ENCODE results near the gene MYO1F. TPM values are rescaled to one million over a fixed set of nuclear protein-coding genes. Genes with fewer than 3 reads are reported as not detected.
A peak's percentile ranks its signal among the peaks of the same experiment; 100 is the strongest.

Gene MYO1F
- total and polyA plus RNA-seq, 2 of the 13 experiments (the other 11 are each of a cell fraction or from before 2014, with no cell fraction given) = 0.09 to 0.13 TPM

DNA sequence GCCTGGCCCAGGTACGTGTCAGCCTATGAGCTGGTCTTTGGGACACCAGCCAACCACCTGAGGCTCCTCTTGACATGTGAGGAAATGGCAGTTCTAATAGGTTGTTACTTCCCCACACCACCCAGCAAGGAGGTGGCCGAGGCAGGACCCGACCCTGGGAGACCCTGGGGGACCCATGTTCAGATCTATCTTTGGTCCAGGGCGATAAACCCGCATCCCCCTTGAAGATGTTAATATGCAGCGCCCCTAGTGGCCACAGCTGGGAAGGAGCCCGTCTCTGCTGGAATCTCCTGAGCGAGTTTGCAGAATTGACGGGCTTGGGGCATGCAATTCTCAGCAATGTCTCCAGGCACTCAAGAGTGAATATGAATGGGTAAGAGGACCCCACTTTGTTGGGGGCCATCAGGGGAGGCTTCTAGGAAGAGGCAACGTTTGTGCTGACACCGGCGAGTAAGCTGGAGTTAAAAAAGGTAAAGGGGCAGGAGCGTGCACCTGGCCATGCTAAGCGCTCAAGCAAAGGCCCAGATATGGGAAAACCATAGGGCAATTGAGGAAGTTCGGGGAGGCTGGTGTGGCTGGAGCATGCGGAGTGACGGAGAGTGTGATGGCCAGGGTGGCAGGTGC is 1.5 kb upstream of the MYO1F start:
- Histone ChIP-seq H4K20me1 (ENCODE audit: insufficient read depth, low read length) (no peaks in the 10 kb centered on the region), H3K4me2 (ENCODE audit: low read depth, low read length) (no peak overlapping the region), H3K27me3 (ENCODE audit: control insufficient read depth in 1 of 2, insufficient read depth in 2 of 2, low read length in 2 of 2) (peaks cover 0 to 16% of the 10 kb centered on the region in 2 experiments; a peak in 3 of 5 replicates), H3K4me3 (replicated peaks in 1 of 3; ENCODE audit: insufficient read depth in 1 of 3, low read depth in 2 of 3, low read length in 3 of 3) (no peak overlapping the region), H3K9me3 (ENCODE audit: low read length) (no peaks in the 10 kb centered on the region), H3K27ac (ENCODE audit: extremely low read length, insufficient read depth, low read length) (no peak overlapping the region), H2AFZ (ENCODE audit: low read length) (no peak overlapping the region), H3K9ac (ENCODE audit: insufficient read depth, low read depth, low read length) (no peak overlapping the region), H3K36me3 (replicated peaks in 1 of 2; ENCODE audit: control insufficient read depth in 1 of 2, insufficient read depth in 2 of 2, low read length in 2 of 2) (no peaks in the 10 kb centered on the region), H3K79me2 (ENCODE audit: insufficient read depth, low read length) (no peaks in the 10 kb centered on the region), H3K4me1 (ENCODE audit: insufficient read depth, low read length) (peaks cover 40% of the 10 kb centered on the region)
- FAIRE-seq = peak; percentile 70
- WGBS (ENCODE audit: low lambda C conversion rate) = 18% methylated on average over 13 of the region's 17 CpGs
- DNase-seq (ENCODE audit: low spot score) = peak; percentile 35
- intact Hi-C loops (cut with micrococcal nuclease; ENCODE audit: unreplicated experiment) (loop anchor here (10.0 kb wide), 1 partner anchor 54 kb away; no protein-coding TSS in a partner anchor), in situ Hi-C loops (cut with HindIII; ENCODE audit: extremely low pct_ligation_motif_present, low pct_unique_long_range_greater_than_20kb) (no loop called here)
- ChIA-PET POLR2A (no interaction called here), CTCF (ENCODE audit: low intra/inter-chr PET ratio, low total read pairs) (interaction anchor here (1.3 kb wide), 1 partner anchor 63 kb away, joined by 4 read pairs; no protein-coding TSS in a partner anchor)
- ATAC-seq = peak; percentile 55
- no TSS peak for BruUV-seq (replicated peaks)
- TF ChIP-seq GPN1 (CRISPR knock-in tag; IDR thresholded peaks at IDR 0.05; ENCODE audit: borderline replicate concordance) (no peak), PAXIP1 (CRISPR knock-in tag; conservative IDR thresholded peaks at IDR 0.05) (no peak), STAG1 (CRISPR knock-in tag; IDR thresholded peaks at IDR 0.05) (peak; percentile 62), RAD21 (CRISPR knock-in tag; IDR thresholded peaks at IDR 0.05) (no peak), AGO2 (optimal IDR thresholded peaks at IDR 0.05; ENCODE audit: low read depth, low read length) (no peak), FOXK2 (IDR thresholded peaks at IDR 0.05) (no peak), ETV5 (CRISPR knock-in tag; IDR thresholded peaks at IDR 0.05; ENCODE audit: borderline replicate concordance) (0 out of 2 replicates have a peak, but pooled peaks have one; percentile 13), LRRFIP1 (CRISPR knock-in tag; conservative IDR thresholded peaks at IDR 0.05) (no peak), ELF3 (CRISPR knock-in tag; IDR thresholded peaks at IDR 0.05) (no peak), SMC3 (IDR thresholded peaks at IDR 0.05; ENCODE audit: low read length) (0 out of 2 replicates have a peak, but pooled peaks have one; percentile 12), TCF7 (IDR thresholded peaks at IDR 0.05; ENCODE audit: low read depth) (no peak), TSC22D2 (CRISPR knock-in tag; IDR thresholded peaks at IDR 0.05; ENCODE audit: borderline replicate concordance) (no peak)
- TF ChIP-seq, protein P1, sequence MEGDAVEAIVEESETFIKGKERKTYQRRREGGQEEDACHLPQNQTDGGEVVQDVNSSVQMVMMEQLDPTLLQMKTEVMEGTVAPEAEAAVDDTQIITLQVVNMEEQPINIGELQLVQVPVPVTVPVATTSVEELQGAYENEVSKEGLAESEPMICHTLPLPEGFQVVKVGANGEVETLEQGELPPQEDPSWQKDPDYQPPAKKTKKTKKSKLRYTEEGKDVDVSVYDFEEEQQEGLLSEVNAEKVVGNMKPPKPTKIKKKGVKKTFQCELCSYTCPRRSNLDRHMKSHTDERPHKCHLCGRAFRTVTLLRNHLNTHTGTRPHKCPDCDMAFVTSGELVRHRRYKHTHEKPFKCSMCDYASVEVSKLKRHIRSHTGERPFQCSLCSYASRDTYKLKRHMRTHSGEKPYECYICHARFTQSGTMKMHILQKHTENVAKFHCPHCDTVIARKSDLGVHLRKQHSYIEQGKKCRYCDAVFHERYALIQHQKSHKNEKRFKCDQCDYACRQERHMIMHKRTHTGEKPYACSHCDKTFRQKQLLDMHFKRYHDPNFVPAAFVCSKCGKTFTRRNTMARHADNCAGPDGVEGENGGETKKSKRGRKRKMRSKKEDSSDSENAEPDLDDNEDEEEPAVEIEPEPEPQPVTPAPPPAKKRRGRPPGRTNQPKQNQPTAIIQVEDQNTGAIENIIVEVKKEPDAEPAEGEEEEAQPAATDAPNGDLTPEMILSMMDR (CRISPR knock-in tag; IDR thresholded peaks at IDR 0.05) = peak; percentile 82
- TF ChIP-seq, protein P2, sequence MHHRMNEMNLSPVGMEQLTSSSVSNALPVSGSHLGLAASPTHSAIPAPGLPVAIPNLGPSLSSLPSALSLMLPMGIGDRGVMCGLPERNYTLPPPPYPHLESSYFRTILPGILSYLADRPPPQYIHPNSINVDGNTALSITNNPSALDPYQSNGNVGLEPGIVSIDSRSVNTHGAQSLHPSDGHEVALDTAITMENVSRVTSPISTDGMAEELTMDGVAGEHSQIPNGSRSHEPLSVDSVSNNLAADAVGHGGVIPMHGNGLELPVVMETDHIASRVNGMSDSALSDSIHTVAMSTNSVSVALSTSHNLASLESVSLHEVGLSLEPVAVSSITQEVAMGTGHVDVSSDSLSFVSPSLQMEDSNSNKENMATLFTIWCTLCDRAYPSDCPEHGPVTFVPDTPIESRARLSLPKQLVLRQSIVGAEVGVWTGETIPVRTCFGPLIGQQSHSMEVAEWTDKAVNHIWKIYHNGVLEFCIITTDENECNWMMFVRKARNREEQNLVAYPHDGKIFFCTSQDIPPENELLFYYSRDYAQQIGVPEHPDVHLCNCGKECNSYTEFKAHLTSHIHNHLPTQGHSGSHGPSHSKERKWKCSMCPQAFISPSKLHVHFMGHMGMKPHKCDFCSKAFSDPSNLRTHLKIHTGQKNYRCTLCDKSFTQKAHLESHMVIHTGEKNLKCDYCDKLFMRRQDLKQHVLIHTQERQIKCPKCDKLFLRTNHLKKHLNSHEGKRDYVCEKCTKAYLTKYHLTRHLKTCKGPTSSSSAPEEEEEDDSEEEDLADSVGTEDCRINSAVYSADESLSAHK (CRISPR knock-in tag; IDR thresholded peaks at IDR 0.05; ENCODE audit: borderline replicate concordance) = no peak

All from HepG2 (cell line).